Neural cell (in vitro differentiated cells): ENCODE results near the gene UBE3D.

ENCODE experiments used
- EP300 ChIP-seq: fragments of 450-650 bp; conservative IDR thresholded peaks from 2 replicates; pipeline ENCODE4 v1.6.1; 2014; ENCODE audit warnings: antibody characterized with exemption, mild to moderate bottlenecking, moderate library complexity; ENCODE audit not compliant: poor library complexity, severe bottlenecking
- POLR2AphosphoS5 ChIP-seq: IDR thresholded peaks from 2 replicates; pipeline ENCODE4 v1.6.1; 2012
- RAD21 ChIP-seq: fragments of 450-650 bp; conservative IDR thresholded peaks from 2 replicates; pipeline ENCODE4 v1.6.1; 2014; ENCODE audit warnings: antibody characterized with exemption, mild to moderate bottlenecking, moderate library complexity
- SMC3 ChIP-seq: fragments of 450-650 bp; conservative IDR thresholded peaks from 2 replicates; pipeline ENCODE4 v1.6.1; 2014; ENCODE audit warnings: antibody characterized with exemption, mild to moderate bottlenecking, moderate library complexity; ENCODE audit not compliant: poor library complexity
- TAF1 ChIP-seq: IDR thresholded peaks from 2 replicates; pipeline ENCODE4 v1.6.1; 2012; ENCODE audit warnings: low read depth
- TF ChIP-seq, protein P1 (sequence below): fragments of 450-650 bp; IDR thresholded peaks from 2 replicates; pipeline ENCODE4 v1.5.1; 2014; ENCODE audit warnings: antibody characterized with exemption, mild to moderate bottlenecking, moderate library complexity; ENCODE audit not compliant: poor library complexity, severe bottlenecking

DNA sequence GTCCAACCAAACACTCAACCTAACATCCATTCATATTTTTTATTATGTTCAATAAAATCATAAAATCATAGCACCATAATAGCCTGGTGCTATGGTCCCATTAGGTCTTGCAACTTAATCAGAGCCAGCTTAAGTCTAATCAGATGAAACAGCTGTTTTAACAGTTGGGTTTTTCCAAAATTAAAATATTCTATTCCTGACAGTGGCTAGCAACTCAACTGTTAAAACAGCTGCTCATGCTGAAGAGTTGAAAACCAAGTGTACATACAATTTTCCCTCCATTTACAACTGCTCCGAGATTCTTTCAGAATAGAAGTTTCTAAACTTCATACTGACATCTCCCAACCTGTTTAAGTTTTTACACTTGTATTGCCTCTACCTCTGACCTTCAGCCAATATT lies 89.5 kb downstream of the UBE3D start:
- TF ChIP-seq, protein P1, sequence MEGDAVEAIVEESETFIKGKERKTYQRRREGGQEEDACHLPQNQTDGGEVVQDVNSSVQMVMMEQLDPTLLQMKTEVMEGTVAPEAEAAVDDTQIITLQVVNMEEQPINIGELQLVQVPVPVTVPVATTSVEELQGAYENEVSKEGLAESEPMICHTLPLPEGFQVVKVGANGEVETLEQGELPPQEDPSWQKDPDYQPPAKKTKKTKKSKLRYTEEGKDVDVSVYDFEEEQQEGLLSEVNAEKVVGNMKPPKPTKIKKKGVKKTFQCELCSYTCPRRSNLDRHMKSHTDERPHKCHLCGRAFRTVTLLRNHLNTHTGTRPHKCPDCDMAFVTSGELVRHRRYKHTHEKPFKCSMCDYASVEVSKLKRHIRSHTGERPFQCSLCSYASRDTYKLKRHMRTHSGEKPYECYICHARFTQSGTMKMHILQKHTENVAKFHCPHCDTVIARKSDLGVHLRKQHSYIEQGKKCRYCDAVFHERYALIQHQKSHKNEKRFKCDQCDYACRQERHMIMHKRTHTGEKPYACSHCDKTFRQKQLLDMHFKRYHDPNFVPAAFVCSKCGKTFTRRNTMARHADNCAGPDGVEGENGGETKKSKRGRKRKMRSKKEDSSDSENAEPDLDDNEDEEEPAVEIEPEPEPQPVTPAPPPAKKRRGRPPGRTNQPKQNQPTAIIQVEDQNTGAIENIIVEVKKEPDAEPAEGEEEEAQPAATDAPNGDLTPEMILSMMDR: no peak
- no peak for TF ChIP-seq RAD21
- no peak for TF ChIP-seq EP300
- no peak for TF ChIP-seq POLR2AphosphoS5
- TF ChIP-seq TAF1: no peak
- TF ChIP-seq SMC3: no peak
